ENCODE data around the gene RAB3A. TPM values are rescaled to one million over a fixed set of nuclear protein-coding genes. Genes with fewer than 3 reads are reported as not detected.

The RAB3A gene
- total and polyA plus RNA-seq, 9 of the 15 experiments (the other 6 are each of a cell fraction or from before 2014, with no cell fraction given) = 0.17 to 5.1 (median 0.90) TPM; not detected in 1

DNA sequence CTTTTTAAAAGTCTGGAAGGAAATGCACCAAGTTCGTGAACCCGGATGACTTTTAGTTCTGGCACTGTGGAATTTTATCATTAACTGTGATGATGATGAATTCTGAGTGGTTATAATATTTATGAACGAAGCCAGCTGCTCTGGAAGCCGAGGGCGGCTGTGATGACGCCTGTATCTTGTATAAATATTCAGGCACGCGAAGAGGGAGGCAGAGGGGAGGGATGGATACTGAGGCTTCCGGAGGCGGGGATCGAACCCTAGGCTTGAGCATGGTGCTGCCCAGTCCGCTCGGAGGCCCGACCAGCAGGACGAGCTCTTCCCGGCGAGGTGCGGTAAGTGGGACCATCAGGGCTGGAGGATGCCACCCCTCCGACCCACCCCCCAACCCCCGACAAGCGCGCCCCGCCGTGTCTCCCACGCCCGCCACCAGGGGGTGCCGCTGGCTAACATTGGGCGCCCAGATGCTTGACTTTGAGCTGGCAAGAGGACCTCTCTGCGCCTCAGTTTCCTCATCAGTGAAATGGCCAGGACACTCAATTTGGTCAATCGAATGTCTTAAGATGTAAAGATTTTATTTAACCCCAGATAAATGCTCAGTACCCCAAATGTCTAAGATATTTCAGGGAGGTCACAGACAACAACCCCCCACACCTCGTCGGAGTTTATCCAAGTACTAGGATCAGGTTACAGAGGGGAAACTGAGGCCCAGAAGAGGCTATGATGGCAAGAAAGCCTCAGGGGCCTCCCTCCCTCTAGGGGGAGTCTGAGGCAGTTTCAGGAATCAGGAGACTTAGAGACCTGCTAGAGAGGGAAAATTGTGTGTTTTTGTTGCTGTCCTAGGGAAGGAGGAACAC lies 4.5 kb upstream of the RAB3A start (continued):
- TF ChIP-seq YY1 (IDR thresholded peaks at IDR 0.05; ENCODE audit: borderline replicate concordance in 1 of 3, control insufficient read depth in 1 of 3, extremely low read depth in 1 of 3, insufficient read depth in 3 of 3, insufficient read length in 1 of 3, insufficient replicate concordance in 2 of 3, low read depth in 1 of 3, low read length in 2 of 3) (no peak), HEY1 (CRISPR knock-in tag; IDR thresholded peaks at IDR 0.05; ENCODE audit: borderline replicate concordance) (no peak), ADNP (tag; IDR thresholded peaks at IDR 0.05) (0 out of 2 replicates have a peak, but pooled peaks have one; percentile 76), TEAD1 (CRISPR knock-in tag; IDR thresholded peaks at IDR 0.05) (no peak), FOSL1 (tag; conservative IDR thresholded peaks at IDR 0.05) (no peak), XRCC5 (IDR thresholded peaks at IDR 0.05; ENCODE audit: low read depth, low read length) (0 out of 2 replicates have a peak, but pooled peaks have one; percentile 47), PHF21A (IDR thresholded peaks at IDR 0.05; ENCODE audit: borderline replicate concordance, low read depth) (no peak), SP1 (CRISPR knock-in tag; IDR thresholded peaks at IDR 0.05) (no peak), NFYB (IDR thresholded peaks at IDR 0.05; ENCODE audit: extremely low read depth, insufficient read length) (no peak), RAD51 (IDR thresholded peaks at IDR 0.05; ENCODE audit: borderline replicate concordance, low read depth) (no peak)
- TF ChIP-seq, protein P1, sequence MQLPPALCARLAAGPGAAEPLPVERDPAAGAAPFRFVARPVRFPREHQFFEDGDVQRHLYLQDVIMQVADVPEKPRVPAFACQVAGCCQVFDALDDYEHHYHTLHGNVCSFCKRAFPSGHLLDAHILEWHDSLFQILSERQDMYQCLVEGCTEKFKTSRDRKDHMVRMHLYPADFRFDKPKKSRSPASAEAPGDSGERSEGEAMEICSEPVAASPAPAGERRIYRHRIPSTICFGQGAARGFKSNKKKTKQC (CRISPR knock-in tag; IDR thresholded peaks at IDR 0.05) = no peak
- TF ChIP-seq, protein P2, sequence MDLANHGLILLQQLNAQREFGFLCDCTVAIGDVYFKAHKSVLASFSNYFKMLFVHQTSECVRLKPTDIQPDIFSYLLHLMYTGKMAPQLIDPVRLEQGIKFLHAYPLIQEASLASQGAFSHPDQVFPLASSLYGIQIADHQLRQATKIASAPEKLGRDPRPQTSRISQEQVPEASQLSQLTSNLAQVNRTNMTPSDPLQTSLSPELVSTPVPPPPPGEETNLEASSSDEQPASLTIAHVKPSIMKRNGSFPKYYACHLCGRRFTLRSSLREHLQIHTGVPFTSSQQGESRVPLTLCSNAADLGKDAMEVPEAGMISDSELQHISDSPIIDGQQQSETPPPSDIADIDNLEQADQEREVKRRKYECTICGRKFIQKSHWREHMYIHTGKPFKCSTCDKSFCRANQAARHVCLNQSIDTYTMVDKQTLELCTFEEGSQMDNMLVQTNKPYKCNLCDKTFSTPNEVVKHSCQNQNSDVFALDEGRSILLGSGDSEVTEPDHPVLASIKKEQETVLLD (IDR thresholded peaks at IDR 0.05) = no peak
- TF ChIP-seq, protein P3, sequence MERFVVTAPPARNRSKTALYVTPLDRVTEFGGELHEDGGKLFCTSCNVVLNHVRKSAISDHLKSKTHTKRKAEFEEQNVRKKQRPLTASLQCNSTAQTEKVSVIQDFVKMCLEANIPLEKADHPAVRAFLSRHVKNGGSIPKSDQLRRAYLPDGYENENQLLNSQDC (CRISPR knock-in tag; IDR thresholded peaks at IDR 0.05) = no peak
- TF ChIP-seq, protein P4, sequence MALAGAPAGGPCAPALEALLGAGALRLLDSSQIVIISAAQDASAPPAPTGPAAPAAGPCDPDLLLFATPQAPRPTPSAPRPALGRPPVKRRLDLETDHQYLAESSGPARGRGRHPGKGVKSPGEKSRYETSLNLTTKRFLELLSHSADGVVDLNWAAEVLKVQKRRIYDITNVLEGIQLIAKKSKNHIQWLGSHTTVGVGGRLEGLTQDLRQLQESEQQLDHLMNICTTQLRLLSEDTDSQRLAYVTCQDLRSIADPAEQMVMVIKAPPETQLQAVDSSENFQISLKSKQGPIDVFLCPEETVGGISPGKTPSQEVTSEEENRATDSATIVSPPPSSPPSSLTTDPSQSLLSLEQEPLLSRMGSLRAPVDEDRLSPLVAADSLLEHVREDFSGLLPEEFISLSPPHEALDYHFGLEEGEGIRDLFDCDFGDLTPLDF (CRISPR knock-in tag; IDR thresholded peaks at IDR 0.05) = no peak
- TF ChIP-seq, protein P5, sequence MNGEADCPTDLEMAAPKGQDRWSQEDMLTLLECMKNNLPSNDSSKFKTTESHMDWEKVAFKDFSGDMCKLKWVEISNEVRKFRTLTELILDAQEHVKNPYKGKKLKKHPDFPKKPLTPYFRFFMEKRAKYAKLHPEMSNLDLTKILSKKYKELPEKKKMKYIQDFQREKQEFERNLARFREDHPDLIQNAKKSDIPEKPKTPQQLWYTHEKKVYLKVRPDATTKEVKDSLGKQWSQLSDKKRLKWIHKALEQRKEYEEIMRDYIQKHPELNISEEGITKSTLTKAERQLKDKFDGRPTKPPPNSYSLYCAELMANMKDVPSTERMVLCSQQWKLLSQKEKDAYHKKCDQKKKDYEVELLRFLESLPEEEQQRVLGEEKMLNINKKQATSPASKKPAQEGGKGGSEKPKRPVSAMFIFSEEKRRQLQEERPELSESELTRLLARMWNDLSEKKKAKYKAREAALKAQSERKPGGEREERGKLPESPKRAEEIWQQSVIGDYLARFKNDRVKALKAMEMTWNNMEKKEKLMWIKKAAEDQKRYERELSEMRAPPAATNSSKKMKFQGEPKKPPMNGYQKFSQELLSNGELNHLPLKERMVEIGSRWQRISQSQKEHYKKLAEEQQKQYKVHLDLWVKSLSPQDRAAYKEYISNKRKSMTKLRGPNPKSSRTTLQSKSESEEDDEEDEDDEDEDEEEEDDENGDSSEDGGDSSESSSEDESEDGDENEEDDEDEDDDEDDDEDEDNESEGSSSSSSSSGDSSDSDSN (IDR thresholded peaks at IDR 0.05; ENCODE audit: borderline replicate concordance in 1 of 2, low read depth in 2 of 2, low read length in 2 of 2) = no peak
- TF ChIP-seq, protein P6, sequence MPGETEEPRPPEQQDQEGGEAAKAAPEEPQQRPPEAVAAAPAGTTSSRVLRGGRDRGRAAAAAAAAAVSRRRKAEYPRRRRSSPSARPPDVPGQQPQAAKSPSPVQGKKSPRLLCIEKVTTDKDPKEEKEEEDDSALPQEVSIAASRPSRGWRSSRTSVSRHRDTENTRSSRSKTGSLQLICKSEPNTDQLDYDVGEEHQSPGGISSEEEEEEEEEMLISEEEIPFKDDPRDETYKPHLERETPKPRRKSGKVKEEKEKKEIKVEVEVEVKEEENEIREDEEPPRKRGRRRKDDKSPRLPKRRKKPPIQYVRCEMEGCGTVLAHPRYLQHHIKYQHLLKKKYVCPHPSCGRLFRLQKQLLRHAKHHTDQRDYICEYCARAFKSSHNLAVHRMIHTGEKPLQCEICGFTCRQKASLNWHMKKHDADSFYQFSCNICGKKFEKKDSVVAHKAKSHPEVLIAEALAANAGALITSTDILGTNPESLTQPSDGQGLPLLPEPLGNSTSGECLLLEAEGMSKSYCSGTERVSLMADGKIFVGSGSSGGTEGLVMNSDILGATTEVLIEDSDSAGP (CRISPR knock-in tag; IDR thresholded peaks at IDR 0.05) = no peak
